Heart left ventricle (tissue), 13 donors: ENCODE measurements around the gene MT1M.

Source experiments
- POLR2A ChIP-seq, 2 donors: fragments of 450-650 bp; IDR thresholded peaks; one replicate each; pipeline ENCODE4 v1.6.1; 2017; ENCODE audit warnings: antibody characterized with exemption in 2 of 2, mild to moderate bottlenecking in 2 of 2, moderate library complexity in 2 of 2
- TF ChIP-seq, protein P1 (sequence below), 12 donors: fragments of 200-600 bp; sonication (generic) in 4 of 12; IDR thresholded peaks; one replicate each; pipeline versions ENCODE4 v1.5.0 to v1.8.0; 2018 to 2022; ENCODE audit warnings: antibody characterized with exemption in 12 of 12, mild to moderate bottlenecking in 5 of 12
- donor health status: ischemic (EF 13 %, LVEDD 7.1; RV severe dilation, severe dysfunction).
- donor health status: DM: no; HTN: yes; CAD: no.
- donor health status: DM: no; HTN: no; CAD: no.
- donor health status: ischemic (EF 25% LVEDD 6.9; RV normal size, moderate dysfunction).
- donor health status: ischemic (EF 25% LVEDD 5.7; RV mildly dilated, moderate dysfunction).
- donor health status: ischemic (EF 35%, LVEDD 5.7; RV mildly dilated, moderate dysfunction).
- donor health status: nonischemic (EF 11% LVEDD 7.7; RV severe dilation, severe dysfunction).
- donor health status: DM: yes; HTN: yes; CAD: no.
- donor health status: PGD.
- donor health status: ischemic (EF 29% LVEDD 5.4; RV normal size, mild dysfunction).
- donor health status: nonischemic (EF 23%, LVEDD 6.1; RV moderate dilation, normal function).

DNA sequence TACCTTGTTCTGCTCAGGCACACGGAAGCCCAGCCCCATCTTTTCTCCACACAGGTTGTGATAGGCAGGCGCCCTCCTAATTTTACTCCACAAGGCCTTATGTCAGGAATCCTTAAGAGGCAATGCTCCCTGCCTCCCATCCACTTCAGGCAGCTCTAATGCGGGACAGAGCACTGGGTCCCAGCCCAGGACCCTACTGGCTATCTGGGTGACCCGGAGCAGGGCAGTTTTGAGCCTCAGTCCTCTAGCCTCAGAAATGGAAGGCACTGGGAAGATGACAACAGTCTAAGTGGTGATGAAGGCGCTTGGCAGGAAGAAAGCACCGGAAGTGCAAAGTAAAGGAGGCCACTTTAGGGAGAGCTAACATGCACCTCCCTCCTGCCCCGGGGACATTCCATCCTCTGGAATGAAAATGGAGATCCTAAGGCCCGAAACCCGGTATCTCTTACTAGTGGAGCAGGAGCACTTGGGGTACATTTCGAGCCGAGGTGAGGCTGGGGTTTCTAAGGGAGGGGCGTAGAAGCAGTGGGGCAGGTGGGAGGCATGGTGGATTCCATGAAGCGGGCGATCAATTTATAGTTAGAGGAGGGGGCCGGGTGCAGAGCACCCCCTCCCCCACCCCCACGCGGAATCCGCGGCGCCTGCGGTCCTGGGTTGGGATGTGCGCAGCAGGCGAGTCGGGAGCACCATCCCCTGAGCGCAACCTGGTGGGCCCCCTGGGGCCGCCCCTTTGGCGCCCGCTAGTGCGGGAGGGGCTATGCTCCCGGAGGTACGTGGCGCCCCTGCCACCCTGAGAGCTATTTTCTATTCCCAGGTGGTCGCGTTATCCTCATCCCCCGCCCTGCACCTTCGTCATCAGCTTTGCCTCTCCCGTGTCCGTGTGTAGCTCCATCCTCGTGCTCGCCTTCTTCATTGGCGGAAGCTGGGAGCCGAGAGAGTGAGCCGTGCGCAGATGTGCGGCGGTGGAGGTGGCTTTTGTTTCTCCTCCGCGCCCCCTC lies 30.2 kb downstream of the MT1M start:
- TF ChIP-seq, protein P1, sequence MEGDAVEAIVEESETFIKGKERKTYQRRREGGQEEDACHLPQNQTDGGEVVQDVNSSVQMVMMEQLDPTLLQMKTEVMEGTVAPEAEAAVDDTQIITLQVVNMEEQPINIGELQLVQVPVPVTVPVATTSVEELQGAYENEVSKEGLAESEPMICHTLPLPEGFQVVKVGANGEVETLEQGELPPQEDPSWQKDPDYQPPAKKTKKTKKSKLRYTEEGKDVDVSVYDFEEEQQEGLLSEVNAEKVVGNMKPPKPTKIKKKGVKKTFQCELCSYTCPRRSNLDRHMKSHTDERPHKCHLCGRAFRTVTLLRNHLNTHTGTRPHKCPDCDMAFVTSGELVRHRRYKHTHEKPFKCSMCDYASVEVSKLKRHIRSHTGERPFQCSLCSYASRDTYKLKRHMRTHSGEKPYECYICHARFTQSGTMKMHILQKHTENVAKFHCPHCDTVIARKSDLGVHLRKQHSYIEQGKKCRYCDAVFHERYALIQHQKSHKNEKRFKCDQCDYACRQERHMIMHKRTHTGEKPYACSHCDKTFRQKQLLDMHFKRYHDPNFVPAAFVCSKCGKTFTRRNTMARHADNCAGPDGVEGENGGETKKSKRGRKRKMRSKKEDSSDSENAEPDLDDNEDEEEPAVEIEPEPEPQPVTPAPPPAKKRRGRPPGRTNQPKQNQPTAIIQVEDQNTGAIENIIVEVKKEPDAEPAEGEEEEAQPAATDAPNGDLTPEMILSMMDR (IDR thresholded peaks at IDR 0.05) = no peak
- TF ChIP-seq POLR2A (IDR thresholded peaks at IDR 0.05) = no peak
